Stimulated activated CD4-positive, alpha-beta T cell treated with anti-CD3 and anti-CD28 coated beads, Interleukin-1b, Interleukin-23, amount 100 ng/mL, for 1 hour (primary cell): ENCODE data around the gene ZNF124.
A peak's percentile ranks its signal among the peaks of the same experiment; 100 is the strongest.
"Not testable (repeated sequence)": the region's sequence is repeated elsewhere in the genome, so short reads cannot be mapped to it uniquely, and the experiment has no call there.

Experiments used
- DNase-seq, 2 donors: peaks; one replicate each; pipeline ENCODE4 v3.0.0-alpha.2; 2020; ENCODE audit warnings: low read depth in 2 of 2

The ZNF124 gene

GRCh38 chr1:247171875-247172563, at the start of gene ZNF124:
Gene ZNF124 (minus strand): TSS chr1:247172020. CDS start chr1:247171877, 143 bp downstream.
- DNase-seq: not testable (repeated sequence)

GRCh38 chr1:247220280-247220679, 48.5 kb upstream of the ZNF124 start:
- not testable (repeated sequence) for DNase-seq

- DNase-seq: no peak
These were observed 46.4 kb upstream of the ZNF124 start for GRCh38 chr1:247218121-247218651.

- DNase-seq: no peak
These were observed 44.4 kb upstream of the ZNF124 start for GRCh38 chr1:247216261-247216660.

- DNase-seq: no peak
These were observed 41.1 kb upstream of the ZNF124 start for GRCh38 chr1:247212627-247213617.

- no peak for DNase-seq
These were observed 40.2 kb upstream of the ZNF124 start for GRCh38 chr1:247212012-247212411.

- no peak for DNase-seq
These were observed 39.5 kb upstream of the ZNF124 start for GRCh38 chr1:247211339-247211738.

GRCh38 chr1:247210376-247211117, 38.7 kb upstream of the ZNF124 start:
- peak; percentile 77 to 92 for DNase-seq

GRCh38 chr1:247210062-247210375, 38.2 kb upstream of the ZNF124 start:
- DNase-seq: no peak

GRCh38 chr1:247209396-247209795, 37.6 kb upstream of the ZNF124 start:
- DNase-seq: no peak

GRCh38 chr1:247204177-247204647, 32.4 kb upstream of the ZNF124 start:
- DNase-seq: no peak

GRCh38 chr1:247198781-247199180, 27.0 kb upstream of the ZNF124 start:
- no peak for DNase-seq

GRCh38 chr1:247193958-247194357, 22.1 kb upstream of the ZNF124 start:
- no peak for DNase-seq

GRCh38 chr1:247189981-247190798, 18.4 kb upstream of the ZNF124 start:
- DNase-seq: no peak

- DNase-seq: no peak
These were observed 13.8 kb upstream of the ZNF124 start for GRCh38 chr1:247185667-247186066.

GRCh38 chr1:247184254-247184653, 12.4 kb upstream of the ZNF124 start:
- no peak for DNase-seq

GRCh38 chr1:247182994-247183393, 11.2 kb upstream of the ZNF124 start:
- no peak for DNase-seq

GRCh38 chr1:247180581-247180980, 8.8 kb upstream of the ZNF124 start:
- no peak for DNase-seq

- no peak for DNase-seq
These were observed 5.9 kb upstream of the ZNF124 start for GRCh38 chr1:247177755-247178154.

- DNase-seq: no peak
These were observed 3.6 kb upstream of the ZNF124 start for GRCh38 chr1:247175458-247175857.

GRCh38 chr1:247173431-247173830, 1.6 kb upstream of the ZNF124 start:
- no peak for DNase-seq
